NCI-H748 (cell line): ENCODE data around the gene BMPER.
A peak's percentile ranks its signal among the peaks of the same experiment; 100 is the strongest.

Experiments
- DNase-seq: peaks from one replicate; lab custom pipeline; 2025; ENCODE audit not compliant: unreplicated experiment; lab: John Stamatoyannopoulos, UW

The BMPER gene

GRCh38 chr7:33905389-33906032, at the start of gene BMPER:
TSS of gene BMPER (plus strand) at chr7:33905539. CDS start at chr7:33905614, 75 bp downstream.
- peak; percentile 85 for DNase-seq

DNA sequence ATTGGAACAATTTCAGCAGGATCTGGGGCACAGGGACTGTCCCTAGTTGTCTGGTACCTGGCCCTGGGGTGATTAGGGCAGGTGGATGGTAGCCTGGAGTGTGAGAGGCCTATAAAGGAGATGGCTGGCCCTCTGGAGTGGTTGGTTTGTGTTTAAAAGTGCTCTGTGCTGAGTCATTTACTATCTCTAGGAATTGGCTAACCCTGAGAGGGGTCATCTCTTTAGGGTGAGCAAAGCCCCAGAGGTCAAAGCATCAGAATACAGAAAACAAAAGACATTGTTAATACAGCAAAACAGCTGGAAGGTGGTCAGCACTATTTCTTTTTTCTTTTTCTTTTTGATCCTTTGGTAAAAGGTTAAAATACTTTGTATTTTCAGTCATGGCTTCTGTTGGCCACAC, 43.4 kb upstream of the BMPER start:
- DNase-seq = no peak

GRCh38 chr7:33862946-33863814, 42.2 kb upstream of the BMPER start:
- no peak for DNase-seq

DNA sequence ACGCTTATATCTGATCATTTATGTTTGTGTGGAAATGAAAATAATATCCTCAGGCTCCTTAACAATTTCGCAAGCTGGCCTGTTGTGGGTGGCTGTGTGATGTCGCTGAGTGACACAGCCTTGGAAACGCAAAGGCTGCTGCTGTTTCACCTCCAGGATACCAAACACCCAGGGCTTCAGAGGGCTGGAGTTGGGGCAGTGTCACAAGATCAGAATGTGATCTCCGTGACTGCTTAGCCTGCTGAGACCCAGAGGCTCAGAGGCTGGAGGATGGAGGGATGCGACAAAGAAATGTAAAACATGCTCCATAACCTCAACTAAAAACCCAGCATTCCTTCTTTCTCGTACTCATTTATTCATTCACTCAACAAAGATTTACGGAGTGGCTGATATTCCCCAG, 37.2 kb upstream of the BMPER start:
- no peak for DNase-seq

DNA sequence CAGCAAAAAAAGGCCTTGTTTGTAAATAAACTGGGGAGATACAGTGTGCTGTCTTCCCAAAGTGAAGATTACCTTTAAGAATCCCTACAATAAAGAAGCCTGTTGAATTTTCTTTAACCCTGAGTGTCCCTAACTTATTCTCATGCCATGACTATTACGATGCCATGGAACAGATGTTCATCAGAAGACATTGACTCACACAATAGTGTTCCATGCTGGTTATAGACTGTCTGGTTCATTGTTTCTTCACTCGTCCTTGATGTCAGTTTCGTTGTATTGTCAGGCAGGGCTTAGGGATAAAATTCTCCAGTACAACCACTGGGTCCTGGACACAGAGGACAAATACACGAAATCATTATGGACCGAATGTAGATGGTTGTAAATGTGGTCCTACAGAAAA, 36.2 kb upstream of the BMPER start:
- no peak for DNase-seq

DNA sequence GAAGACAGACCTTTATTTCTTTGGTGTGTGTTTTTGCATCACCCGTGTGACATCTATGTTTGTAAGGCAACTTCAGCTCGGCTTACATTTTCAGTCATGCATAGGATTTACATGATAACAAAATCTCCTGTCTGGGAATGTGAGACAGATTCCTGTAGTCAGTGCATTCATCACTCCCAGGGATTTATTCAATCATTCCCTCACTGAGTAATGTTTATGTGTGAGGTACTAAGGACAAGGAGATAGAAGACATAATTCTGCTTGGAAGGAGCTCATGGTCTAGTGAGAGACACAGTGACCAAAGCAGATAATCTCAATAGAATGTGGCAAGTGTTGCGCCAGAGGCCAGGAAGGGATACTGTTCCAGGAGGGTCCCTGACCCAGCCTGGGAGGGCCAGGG, 35.2 kb upstream of the BMPER start:
- no peak for DNase-seq

DNA sequence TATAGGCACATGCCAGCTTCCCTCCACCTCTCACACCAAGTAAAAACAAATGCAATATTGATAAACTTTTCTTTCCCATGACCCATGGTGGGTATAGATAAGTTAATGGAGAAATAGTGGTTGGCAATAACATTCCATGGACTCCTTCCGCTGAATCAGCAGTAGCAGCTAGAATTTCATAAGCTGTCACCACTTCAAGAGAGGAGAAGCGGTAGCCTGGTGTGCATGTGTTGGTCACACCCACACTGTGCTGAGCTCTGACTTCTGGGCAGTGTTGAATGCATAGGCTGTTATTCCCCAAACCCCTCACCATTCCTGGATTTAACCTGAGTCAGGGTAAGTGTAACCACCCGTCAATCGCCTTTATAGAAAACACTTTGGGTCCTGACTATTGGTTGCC, 32.5 kb upstream of the BMPER start:
- no peak for DNase-seq

DNA sequence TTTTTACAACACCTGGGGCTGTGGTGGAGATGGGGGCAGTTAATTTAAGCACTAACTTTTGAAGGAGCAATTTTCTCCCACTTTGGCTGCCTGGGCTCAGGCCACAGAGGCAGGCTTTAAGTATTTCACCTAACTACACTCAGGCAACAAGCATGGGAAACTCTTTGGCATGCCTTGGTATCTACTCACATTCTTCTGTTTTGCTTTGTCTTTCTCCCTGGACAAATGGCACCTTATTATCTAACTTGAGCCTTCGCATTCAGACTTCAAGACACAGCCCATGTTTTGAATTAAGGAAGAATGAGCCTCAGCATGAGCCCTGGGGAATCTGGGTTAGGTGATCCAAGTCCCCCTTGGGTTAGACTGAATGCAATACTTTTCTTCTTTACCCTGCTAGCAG, 31.8 kb upstream of the BMPER start:
- DNase-seq = no peak

GRCh38 chr7:33873981-33874750, 31.2 kb upstream of the BMPER start:
- DNase-seq = no peak

DNA sequence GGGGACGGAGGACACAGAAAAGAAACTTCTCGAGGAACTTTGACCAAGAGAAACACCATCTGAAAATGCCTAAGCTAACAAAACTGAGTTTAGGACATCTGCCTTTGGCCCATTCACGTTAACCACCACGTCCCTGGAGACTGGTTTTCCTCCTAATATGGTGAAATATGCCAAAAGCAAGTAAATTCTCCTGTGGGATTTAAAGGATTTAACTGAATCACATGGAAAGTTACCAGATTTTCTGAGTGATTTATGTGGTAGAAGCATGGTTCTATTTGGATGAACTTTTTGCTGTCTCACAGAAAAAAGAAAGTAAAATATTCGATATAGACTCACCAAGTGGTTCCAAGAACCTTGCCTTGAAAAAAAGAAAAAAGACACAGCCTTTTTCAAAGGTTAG, 30.4 kb upstream of the BMPER start:
- no peak for DNase-seq

DNA sequence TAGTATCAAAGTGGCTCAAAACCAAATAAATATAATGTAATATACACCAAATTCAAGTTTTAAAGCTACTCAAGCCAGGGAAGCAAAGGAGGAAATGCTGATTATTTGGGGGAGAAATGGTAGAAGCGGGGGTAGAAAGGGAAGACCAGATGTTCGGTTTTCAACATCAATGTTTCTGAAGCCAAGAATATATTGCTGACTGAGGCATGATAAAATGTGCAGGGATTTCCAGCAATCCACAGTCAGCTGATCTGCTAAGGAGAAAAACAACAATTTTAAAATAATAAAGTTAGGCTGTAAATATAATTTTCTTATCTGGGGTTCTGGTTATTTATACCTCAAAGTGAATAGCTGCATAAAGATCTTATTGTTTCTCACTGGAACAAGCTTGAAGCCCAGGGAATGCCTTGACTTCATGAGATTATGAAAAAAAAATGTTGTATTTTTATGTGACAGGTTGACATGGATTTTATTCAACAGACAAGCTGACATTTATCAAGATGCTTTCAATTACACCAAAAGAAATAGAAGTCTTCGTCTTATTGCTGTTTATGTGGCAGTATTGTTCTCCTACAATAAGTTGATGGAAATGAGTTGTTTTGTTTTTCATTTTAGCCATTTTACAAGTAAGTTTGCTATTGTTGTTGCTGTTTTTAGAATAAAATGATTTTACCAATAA, 28.6 kb upstream of the BMPER start:
- DNase-seq = no peak

GRCh38 chr7:33880787-33881186, 24.6 kb upstream of the BMPER start:
- no peak for DNase-seq

GRCh38 chr7:33881316-33881715, 24.0 kb upstream of the BMPER start:
- DNase-seq = no peak

DNA sequence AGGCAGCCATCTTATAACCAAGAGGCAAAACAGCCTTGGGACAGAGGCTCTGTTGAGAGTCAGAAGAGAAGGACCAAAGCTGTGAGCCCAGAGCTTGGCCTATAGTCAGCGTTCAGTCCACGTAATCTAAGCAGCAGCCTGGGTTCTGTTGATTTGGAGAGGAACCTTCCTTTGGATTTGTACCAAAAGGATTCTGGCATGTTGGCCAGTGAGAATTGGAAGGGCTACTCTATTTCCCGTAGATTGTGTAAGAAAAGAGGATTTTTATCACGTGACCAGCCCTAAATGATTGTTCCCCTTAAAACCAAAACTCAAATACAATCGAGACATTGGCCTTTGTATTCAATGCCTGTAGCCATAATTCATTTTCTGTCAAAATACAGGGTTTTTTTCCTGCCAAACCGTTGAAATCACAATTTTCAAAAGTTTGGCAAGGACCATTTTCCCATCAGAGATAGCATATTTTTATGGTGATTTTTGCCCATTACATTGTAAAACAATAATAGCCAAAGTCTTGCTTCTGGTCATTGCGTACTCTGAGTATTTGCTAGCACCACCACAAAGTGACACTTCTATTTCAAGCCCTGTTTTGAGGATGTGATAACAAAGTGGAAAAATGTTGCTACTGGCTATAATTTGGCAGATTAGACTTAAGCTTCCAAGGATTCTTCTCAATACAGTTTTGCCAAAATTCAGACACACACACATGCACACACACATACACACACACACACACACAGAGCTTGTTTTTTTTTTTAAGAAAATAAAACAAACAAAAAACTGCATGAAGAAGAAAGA, 23.1 kb upstream of the BMPER start:
- DNase-seq = no peak

DNA sequence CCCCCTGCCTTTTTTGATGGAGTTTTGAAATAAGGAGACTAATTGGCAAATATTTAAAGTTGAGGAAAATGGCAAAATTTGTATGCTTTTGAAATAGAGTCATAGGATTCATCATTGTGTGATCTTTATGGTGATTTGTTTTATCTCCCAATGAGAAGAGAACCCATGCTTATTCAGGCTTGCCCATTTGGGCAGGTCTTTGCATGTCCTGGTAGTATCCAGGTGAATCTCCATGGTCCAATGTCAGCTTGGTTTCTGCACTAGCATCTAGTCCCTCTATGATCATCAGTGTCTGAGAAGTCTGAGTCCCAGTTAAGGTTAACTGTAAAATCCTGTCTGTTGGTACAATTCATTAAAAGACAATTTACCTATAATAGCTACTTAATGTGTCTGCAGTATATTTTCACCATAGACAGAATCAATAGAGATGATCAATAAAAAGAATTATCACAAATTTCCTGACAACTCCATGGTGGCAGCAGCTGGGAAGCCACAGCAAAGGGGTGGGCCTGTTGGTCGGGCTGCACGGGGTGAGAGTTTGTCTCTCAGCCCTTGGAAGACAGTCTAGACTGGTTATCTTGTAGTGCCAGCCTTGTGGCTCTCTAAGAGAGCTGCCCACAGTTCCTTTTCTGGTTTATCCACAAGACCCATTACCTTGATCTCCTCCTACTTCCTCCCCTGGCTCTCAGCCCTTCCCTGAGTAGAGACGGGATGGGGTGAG, 22.2 kb upstream of the BMPER start:
- DNase-seq = no peak

GRCh38 chr7:33883671-33883965, 21.7 kb upstream of the BMPER start:
- peak; percentile 14 for DNase-seq

GRCh38 chr7:33885290-33886148, 19.8 kb upstream of the BMPER start:
- no peak for DNase-seq

GRCh38 chr7:33886149-33886623, 19.2 kb upstream of the BMPER start:
- DNase-seq = peak; percentile 30
